GM12892 (cell line): ENCODE results near the gene INTS3.

Experiments used
- DNase-seq: peaks from one replicate; pipeline ENCODE4 v3.0.0; 2011; ENCODE audit not compliant: insufficient read length
- FAIRE-seq: peaks from 2 replicates; lab custom pipeline; 2011; peaks lifted over from hg19 to GRCh38; lab: Jason Lieb, UNC
- POLR2A ChIP-seq: IDR thresholded peaks from 2 replicates; pipeline ENCODE4 v1.6.1; 2011; ENCODE audit warnings: low read depth, low read length, control low read depth
- POLR2AphosphoS5 ChIP-seq: IDR thresholded peaks from 2 replicates; pipeline ENCODE4 v1.6.1; 2011; ENCODE audit warnings: low read depth, low read length, control low read depth
- TAF1 ChIP-seq: IDR thresholded peaks from 2 replicates; pipeline ENCODE4 v1.6.1; 2011; ENCODE audit warnings: low read depth, mild to moderate bottlenecking, control low read depth, low read length, borderline replicate concordance

The INTS3 gene

DNA sequence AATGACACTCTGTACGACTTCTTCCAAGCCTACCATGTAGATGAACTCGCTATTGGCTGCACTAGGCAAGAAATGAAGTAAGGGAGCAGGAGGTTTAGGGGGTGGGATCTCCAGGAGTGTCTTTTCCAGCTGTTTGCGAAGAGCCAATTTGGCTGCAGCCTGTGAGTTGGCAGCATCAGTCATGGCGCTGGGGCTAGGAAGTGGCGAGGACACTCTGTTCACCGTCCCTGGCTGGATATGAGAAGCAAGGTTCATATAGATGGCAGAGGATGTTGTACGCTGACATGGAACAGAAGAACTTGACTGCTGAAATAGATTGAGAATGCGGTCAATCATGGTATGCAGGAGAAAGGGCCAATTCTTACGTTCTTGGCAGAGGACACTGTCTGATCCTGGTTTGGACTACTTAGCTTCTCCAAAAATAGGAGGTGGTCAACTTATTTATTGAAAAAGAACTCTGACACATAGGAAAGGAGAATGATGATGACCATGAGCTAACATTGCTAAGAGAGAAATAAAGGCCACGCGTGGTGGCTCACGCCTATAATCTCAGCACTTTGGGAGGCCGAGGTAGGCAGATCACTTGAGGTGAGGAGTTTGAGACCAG, 88.5 kb downstream of the INTS3 start:
- DNase-seq, result no peak
- TF ChIP-seq POLR2A, result no peak
- no peak for TF ChIP-seq TAF1
- no peak for TF ChIP-seq POLR2AphosphoS5
- no peak for FAIRE-seq

DNA sequence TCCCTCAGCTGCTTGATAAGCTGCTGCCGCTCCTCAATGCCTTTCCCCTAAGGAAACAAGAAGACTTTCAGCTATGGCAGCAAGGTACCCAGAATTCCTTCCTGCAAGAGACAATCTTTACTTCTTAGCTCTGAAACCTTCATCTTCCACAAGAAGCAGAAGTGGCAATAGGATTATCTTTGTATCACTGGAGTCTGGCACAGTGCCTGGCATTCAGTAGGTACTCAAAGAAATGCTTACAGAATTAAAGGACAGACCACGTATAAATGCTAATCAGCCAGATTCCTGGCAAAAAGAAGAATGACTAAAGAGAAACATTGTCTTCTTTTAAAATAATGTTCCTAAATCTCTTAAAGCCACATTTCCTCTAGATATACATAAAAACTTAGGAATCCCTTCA, 91.0 kb downstream of the INTS3 start:
- FAIRE-seq, result no peak
- TF ChIP-seq TAF1, result no peak

More for the DNA sequence above, 91.0 kb downstream of the INTS3 start:
- DNase-seq, result no peak
